OCI-LY7 (cell line): ENCODE results near the gene KCNAB3. TPM values are rescaled to one million over a fixed set of nuclear protein-coding genes. Genes with fewer than 3 reads are reported as not detected.
A peak's percentile ranks its signal among the peaks of the same experiment; 100 is the strongest.

Experiments
- BruUV-seq: library from RNA; stranded (reverse); fragments of 400-500 nt; replicated peaks from 2 replicates; lab custom pipeline; 2021; lab: Mats Ljungman, UMichigan
- CTCF ChIA-PET: fragments of 300-600 bp; sonication (Branson Sonifier 250); formaldehyde crosslinking; loops from one replicate; lab custom pipeline; 2022; ENCODE audit warnings: antibody characterized with exemption; ENCODE audit not compliant: unreplicated experiment; lab: Charles Lee
- POLR2A ChIA-PET: fragments of 300-600 bp; sonication (Branson Sonifier 250); formaldehyde crosslinking; loops from one replicate; lab custom pipeline; 2022; ENCODE audit warnings: antibody characterized with exemption; lab: Charles Lee
- DNase-seq: peaks from one replicate; pipeline ENCODE4 v3.0.0-alpha.2; 2015; ENCODE audit warnings: low spot score
- H2AFZ ChIP-seq: fragments of 200-600 bp; sonication (generic), shearing (Covaris generic); 2 replicates; pipeline ENCODE4 v1.6.1; 2014; ENCODE audit warnings: mild to moderate bottlenecking, antibody characterized with exemption, low read length, moderate library complexity
- H3K27ac ChIP-seq: fragments of 200-600 bp; sonication (generic); 2 replicates; pipeline ENCODE4 v1.5.1; 2014; ENCODE audit warnings: mixed run types, low read depth, mild to moderate bottlenecking, moderate library complexity, low read length, inconsistent platforms; ENCODE audit not compliant: poor library complexity, severe bottlenecking
- H3K36me3 ChIP-seq: fragments of 200-600 bp; sonication (generic); 2 replicates; pipeline ENCODE4 v1.6.1; 2014; ENCODE audit warnings: mild to moderate bottlenecking, antibody characterized with exemption, low read length, moderate library complexity, mixed read lengths; ENCODE audit not compliant: insufficient read depth
- H3K4me1 ChIP-seq: fragments of 200-600 bp; sonication (generic); 2 replicates; pipeline ENCODE4 v1.5.1; 2014; ENCODE audit warnings: mild to moderate bottlenecking, low read length; ENCODE audit not compliant: insufficient read depth, poor library complexity, severe bottlenecking
- H3K4me2 ChIP-seq: fragments of 200-600 bp; sonication (generic); 2 replicates; pipeline ENCODE4 v1.6.1; 2014; ENCODE audit warnings: mild to moderate bottlenecking, low read length
- H3K4me3 ChIP-seq: fragments of 200-600 bp; sonication (generic); 2 replicates; pipeline ENCODE4 v1.5.1; 2014; ENCODE audit warnings: mild to moderate bottlenecking, low read depth, low read length; ENCODE audit not compliant: poor library complexity, severe bottlenecking
- H3K79me2 ChIP-seq: fragments of 200-600 bp; sonication (generic); 2 replicates; pipeline ENCODE4 v1.6.1; 2016; ENCODE audit warnings: low read depth, mild to moderate bottlenecking, low read length, moderate library complexity, mixed read lengths; ENCODE audit not compliant: insufficient read depth
- H3K9me2 ChIP-seq: fragments of 200-600 bp; sonication (generic); 2 replicates; pipeline ENCODE4 v1.6.1; 2016; ENCODE audit warnings: mild to moderate bottlenecking, low read length, mixed read lengths; ENCODE audit not compliant: insufficient read depth
- H3K9me3 ChIP-seq: fragments of 200-600 bp; sonication (generic); 2 replicates; pipeline ENCODE4 v1.6.1; 2014; ENCODE audit warnings: mild to moderate bottlenecking, mixed run types, low read length, mixed read lengths
- H4K20me1 ChIP-seq: fragments of 200-600 bp; sonication (generic); 2 replicates; pipeline ENCODE4 v1.6.1; 2014; ENCODE audit warnings: mild to moderate bottlenecking, antibody characterized with exemption, low read length, moderate library complexity, mixed read lengths; ENCODE audit not compliant: insufficient read depth
- CTCF ChIP-seq: fragments of 200-600 bp; sonication (generic); conservative IDR thresholded peaks from 2 replicates; pipeline ENCODE4 v1.5.1; 2014; ENCODE audit warnings: mild to moderate bottlenecking, antibody characterized with exemption, low read length, moderate library complexity, mixed read lengths
- EZH2phosphoT487 ChIP-seq: fragments of 200-600 bp; sonication (generic); IDR thresholded peaks from 2 replicates; pipeline ENCODE4 v1.6.1; 2018; ENCODE audit warnings: low read depth, borderline replicate concordance, mild to moderate bottlenecking, mixed run types, antibody characterized with exemption, low read length, moderate library complexity, mixed read lengths
- intact Hi-C: fragments of 100-400 bp; cut with micrococcal nuclease; formaldehyde crosslinking; loops from one replicate; pipeline ENCODE4 v1.10.0; 2022; ENCODE audit not compliant: unreplicated experiment
- total RNA-seq, 2 experiments: library from RNA; depleted of rRNA in 1 of 2; stranded (reverse); fragments of >200 nt in 1 of 2; shearing (Covaris generic) in 1 of 2; gene quantifications; 2 replicates each; pipeline ENCODE4 v1.2.3, GENCODE V29; 2014 to 2022

KCNAB3 gene
- total RNA-seq, 2 experiments from 2014 or later = 4.3 to 14.3 TPM

- no peak for TF ChIP-seq EZH2phosphoT487
- no peak for TF ChIP-seq CTCF
- no peaks in the 10 kb centered on the region for H3K79me2 ChIP-seq
- peaks cover 36% of the 10 kb centered on the region for H3K4me1 ChIP-seq
- H2AFZ ChIP-seq = peak overlapping the region; percentile 81; the same call in 1 of the 2 replicates
- no peaks in the 10 kb centered on the region for H4K20me1 ChIP-seq
- H3K27ac ChIP-seq = no peak overlapping the region
- BruUV-seq = no TSS peak
- no peak for DNase-seq
- intact Hi-C loops = no loop called here
- H3K9me2 ChIP-seq = no peaks in the 10 kb centered on the region
- peak overlapping the region; percentile 100; the same call in 1 of the 2 replicates for H3K4me2 ChIP-seq
- no peaks in the 10 kb centered on the region for H3K9me3 ChIP-seq
- H3K4me3 ChIP-seq = no peak overlapping the region
- H3K36me3 ChIP-seq = peaks cover 18% of the 10 kb centered on the region; the same call in 1 of the 2 replicates
- POLR2A ChIA-PET = interaction anchor here (1.2 to 2.1 kb wide), 3 partner anchors 15 to 22 kb away, joined by 4 to 5 read pairs (median 5); partner anchors contain the start of genes CNTROB and TRAPPC1
- CTCF ChIA-PET = interaction anchor here (1.8 kb wide), 1 partner anchor 72 kb away, joined by 4 read pairs; no protein-coding TSS in a partner anchor
Observed at GRCh38 chr17:7916808-7917207, 12.8 kb downstream of the KCNAB3 start.

- Histone ChIP-seq H3K36me3 (peaks cover 23% of the 10 kb centered on the region), H4K20me1 (no peaks in the 10 kb centered on the region), H3K4me3 (peak overlapping the region; percentile 76), H3K4me2 (peak overlapping the region; percentile 100), H3K79me2 (no peaks in the 10 kb centered on the region), H3K4me1 (peaks cover 39% of the 10 kb centered on the region), H2AFZ (peak overlapping the region; percentile 81), H3K9me3 (no peaks in the 10 kb centered on the region), H3K27ac (no peak overlapping the region), H3K9me2 (no peaks in the 10 kb centered on the region)
- CTCF ChIA-PET = interaction anchor here (1.8 kb wide), 1 partner anchor 72 kb away, joined by 4 read pairs; no protein-coding TSS in a partner anchor
- no TSS peak for BruUV-seq
- intact Hi-C loops = no loop called here
- no peak for TF ChIP-seq CTCF
- no peak for TF ChIP-seq EZH2phosphoT487
- DNase-seq = no peak
- POLR2A ChIA-PET = interaction anchor here (1.2 to 2.1 kb wide), 2 partner anchors 15 to 17 kb away, joined by 5 read pairs; partner anchors contain the start of genes CNTROB and TRAPPC1
Observed at GRCh38 chr17:7916385-7916682, 13.3 kb downstream of the KCNAB3 start.
